Sciatic nerve (tissue), 2 donors: Measurements from ENCODE around the gene RASSF5. TPM values are rescaled to one million over a fixed set of nuclear protein-coding genes. Genes with fewer than 3 reads are reported as not detected.

ENCODE experiments used
- ATAC-seq: fragments of 200-7000 bp; cut with Tn5 transposase; one replicate; pipeline ENCODE4 v1.9.1; 2020; ENCODE audit warnings: mild to moderate bottlenecking, moderate library complexity
- DNase-seq: peaks from one replicate; pipeline ENCODE4 v3.0.0-alpha.2; 2020; ENCODE audit warnings: low spot score
- intact Hi-C: fragments of 100-400 bp; cut with DNase I; formaldehyde crosslinking; loops from one replicate; pipeline ENCODE4 v1.14.2; 2022
- total RNA-seq: library from RNA; stranded (reverse); fragmentation: NEBNext Ultra II Directional; extraction: Animal tissue kit (Norgen Biotek cat#: 25700); gene quantifications from one replicate; pipeline ENCODE4 v1.2.1, GENCODE V29; 2021
- donor health status: DM: no; HTN: no; CAD: no.
- donor health status: DM: no; HTN: no; CAD: no.

RASSF5 gene
- total RNA-seq, 1 donor from 2014 or later: 53.0 TPM

- DNase-seq (no peak), ATAC-seq (no peak)
- intact Hi-C loops: loop anchor here (5.0 kb wide), 1 partner anchor 94 kb away; no protein-coding TSS in a partner anchor
Measured at GRCh38 chr1:206493279-206493678, 14.1 kb upstream of the RASSF5 start.

DNA sequence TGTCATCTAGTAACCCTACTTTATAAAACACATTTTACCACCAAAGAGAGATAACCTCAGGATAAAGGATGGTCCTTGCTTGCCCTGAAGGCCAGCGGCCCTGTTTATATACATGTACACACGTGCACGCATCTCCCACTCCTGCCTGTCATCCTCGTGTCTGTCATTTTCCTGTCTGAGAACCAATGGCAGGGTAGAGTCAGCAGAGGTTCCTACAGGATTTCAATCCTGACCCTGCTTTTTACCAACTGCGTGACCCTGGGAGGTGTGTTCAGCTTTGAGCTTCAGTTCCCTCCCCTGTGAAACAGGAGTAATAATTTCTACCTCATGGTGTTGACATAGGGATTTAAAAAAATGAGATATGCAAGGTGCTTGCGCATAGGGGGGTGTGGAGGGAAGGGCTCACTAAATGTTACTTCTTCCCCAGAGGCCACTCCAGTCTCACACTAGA lies 12.3 kb upstream of the RASSF5 start:
- no peak for DNase-seq
- ATAC-seq: peak; percentile 2
- intact Hi-C loops: no loop called here

DNA sequence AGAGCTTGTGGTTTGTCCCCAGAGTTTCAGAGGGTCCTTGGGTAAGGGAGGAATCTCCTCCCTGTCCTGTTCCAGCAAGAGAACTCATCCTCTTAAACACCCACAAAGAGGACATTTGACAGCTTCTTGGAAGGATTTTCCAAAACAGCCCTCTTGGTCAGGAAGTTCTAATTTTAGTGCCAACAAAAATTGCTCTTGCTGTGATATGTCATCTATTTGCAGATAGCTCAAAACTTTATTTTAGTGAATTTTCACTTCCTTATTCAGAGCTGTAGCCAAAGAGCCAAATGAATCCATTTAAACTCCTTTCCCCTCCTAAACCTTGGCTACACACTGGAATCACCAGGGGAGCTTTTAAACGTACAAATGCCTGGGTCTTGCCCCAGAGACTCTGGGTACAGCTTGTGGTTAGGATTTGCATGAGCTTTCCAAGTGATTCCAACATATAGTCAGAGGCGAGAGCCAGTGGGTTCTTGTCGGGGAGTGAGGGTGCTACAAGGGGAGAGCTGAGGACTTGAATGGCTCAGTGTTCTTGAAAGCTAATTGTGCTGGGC lies 11.8 kb upstream of the RASSF5 start:
- no peak for DNase-seq
- ATAC-seq: peak; percentile 40
- intact Hi-C loops: no loop called here

GRCh38 chr1:206496131-206496793 lies 11.1 kb upstream of the RASSF5 start:
- ATAC-seq (no peak), DNase-seq (no peak)
- intact Hi-C loops: no loop called here

GRCh38 chr1:206497363-206497762 lies 10.0 kb upstream of the RASSF5 start:
- DNase-seq: no peak
- intact Hi-C loops: no loop called here
- ATAC-seq: no peak

DNA sequence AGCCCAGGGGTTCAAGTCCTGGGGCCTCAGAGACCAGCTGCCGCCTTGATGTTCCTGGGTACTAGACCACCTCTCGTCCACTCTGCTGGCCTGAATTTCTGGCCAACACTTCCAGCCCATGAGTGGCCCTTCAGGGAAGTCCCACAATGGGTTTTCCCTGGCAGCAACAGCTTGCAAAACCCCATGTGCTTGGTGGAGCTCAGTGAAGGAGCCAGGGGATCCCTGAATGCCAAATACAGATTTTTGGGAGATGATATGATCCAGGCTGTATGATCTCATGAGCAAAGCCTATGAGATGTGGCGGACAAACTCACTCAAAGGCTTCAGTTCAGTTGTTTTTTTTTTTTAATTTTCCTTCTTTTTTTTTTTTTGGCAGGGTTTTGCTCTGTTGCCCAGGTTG lies 9.6 kb upstream of the RASSF5 start:
- ATAC-seq (no peak), DNase-seq (no peak)
- intact Hi-C loops: no loop called here

GRCh38 chr1:206498685-206499084 lies 8.6 kb upstream of the RASSF5 start:
- no peak for DNase-seq
- ATAC-seq: no peak
- intact Hi-C loops: no loop called here

DNA sequence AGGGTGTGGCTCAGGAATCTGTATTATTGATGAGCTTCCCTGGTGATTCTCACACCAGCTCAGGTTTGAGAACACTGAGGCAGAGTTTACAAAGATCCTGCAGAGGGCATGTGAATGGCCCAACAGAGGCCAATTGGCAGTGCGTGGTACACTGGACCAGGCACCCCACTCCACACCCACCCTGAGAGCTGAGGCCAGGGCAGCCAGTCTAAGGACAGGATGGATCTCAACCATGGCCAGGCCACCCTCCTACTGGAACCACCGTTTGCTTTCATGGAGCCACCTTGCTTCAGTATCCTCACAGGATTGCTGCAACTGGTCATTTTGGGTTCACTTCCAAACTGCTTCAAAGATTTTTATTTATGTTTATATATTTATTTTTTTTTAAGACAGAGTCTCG lies 7.3 kb upstream of the RASSF5 start:
- intact Hi-C loops: no loop called here
- ATAC-seq (no peak), DNase-seq (no peak)

DNA sequence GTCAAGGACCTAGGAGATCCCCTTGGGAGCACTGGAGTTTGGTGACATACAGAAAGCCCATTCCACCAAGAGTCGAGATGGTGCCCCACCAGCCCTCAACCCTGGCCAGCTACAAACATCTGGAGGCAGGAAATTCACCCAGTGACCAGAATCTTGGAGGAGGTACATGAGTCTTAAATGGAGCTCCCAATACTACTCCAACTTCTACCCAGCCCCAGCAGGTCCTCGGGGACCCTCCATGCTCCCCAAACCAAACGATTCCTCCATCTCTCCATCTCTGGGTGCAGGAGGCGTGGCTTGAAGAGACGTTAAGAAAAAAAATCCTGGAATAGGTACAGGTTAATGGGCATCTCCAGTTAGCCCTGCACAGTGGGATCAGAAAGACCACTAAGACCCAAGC lies 5.5 kb upstream of the RASSF5 start:
- DNase-seq: no peak
- ATAC-seq: no peak
- intact Hi-C loops: no loop called here

GRCh38 chr1:206502403-206502802 lies 4.9 kb upstream of the RASSF5 start:
- DNase-seq (no peak), ATAC-seq (no peak)

DNA sequence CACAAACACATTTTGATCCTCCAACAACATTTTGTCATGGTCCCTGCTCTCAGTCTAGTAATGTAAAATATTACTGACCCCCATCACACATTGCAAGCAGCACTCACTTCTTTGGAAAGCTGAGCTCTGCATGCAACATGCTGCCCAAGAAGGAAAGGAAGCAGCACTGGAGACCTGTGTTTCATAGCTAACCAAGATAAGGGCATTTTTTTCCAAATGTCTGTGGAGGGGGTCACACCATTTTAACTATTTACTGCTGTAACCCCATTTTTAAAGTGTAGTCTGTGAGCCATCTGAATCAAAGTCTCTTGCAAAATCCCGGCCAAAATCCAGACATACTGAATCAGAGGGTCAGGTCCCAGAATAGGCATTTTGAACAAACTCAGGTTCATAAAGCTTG lies 4.5 kb upstream of the RASSF5 start:
- intact Hi-C loops: no loop called here
- DNase-seq (no peak), ATAC-seq (no peak)

More at GRCh38 chr1:206502403-206502802, 4.9 kb upstream of the RASSF5 start:
- intact Hi-C loops: no loop called here

- ATAC-seq: peak; percentile 21
- DNase-seq: no peak
- intact Hi-C loops: no loop called here
Measured at GRCh38 chr1:206503591-206504362, 3.6 kb upstream of the RASSF5 start.

DNA sequence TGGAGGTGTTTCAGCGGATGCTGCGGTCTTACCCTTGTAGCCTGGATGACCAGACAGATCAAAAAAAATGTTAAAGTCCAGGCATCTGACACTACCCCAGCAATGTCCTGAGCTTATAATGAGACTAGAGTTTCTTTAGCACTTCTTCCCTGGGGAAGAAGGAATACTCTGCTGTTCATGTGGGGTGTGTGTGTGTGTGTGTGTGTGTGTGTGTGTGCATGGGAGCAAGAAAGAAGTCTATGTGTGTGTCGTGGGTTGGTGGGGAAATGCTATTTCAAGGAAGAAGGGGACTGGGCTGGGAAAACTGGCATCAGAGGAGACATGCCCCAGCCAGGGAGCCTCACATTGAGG lies 3.0 kb upstream of the RASSF5 start:
- no peak for ATAC-seq
- no peak for DNase-seq
- intact Hi-C loops: no loop called here

DNA sequence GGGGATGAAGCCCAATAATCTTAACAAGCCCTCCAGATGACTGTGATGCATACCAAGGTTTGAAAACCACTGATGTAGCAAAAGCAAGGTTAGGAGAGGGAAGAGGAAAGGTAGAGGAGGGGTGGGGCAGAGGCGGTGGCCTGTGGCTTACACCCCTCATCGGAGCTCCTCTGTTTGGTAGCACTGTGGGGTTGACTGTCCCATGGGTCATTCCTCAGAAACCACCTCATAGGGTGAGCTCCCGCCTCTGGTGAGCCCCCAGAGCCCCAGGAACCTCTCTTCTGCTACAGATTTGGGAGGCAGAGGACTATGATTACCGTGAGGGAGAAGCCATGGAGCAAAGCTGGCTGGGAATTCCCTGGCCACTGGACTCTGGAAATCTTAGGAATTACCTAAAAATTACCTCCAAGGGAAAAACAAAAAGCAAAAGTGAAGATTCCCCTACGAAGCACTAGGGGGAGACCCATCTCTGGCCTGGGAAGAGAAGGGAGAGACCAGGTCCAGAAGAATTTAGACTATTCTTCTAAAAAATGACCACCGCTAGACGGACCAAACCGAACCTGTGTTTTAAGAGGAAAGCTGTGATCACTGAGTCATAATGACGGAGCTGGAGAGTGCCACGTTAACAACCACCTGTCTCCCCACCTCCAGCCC lies 1.5 kb upstream of the RASSF5 start:
- intact Hi-C loops: no loop called here
- DNase-seq: no peak
- ATAC-seq: no peak

- DNase-seq (no peak), ATAC-seq (peak; percentile 37)
- intact Hi-C loops: no loop called here
Measured at GRCh38 chr1:206506405-206507283, 687 bp upstream of the RASSF5 start.

GRCh38 chr1:206508130-206508889 lies 979 bp downstream of the RASSF5 start:
- peak; percentile 2 for ATAC-seq
- intact Hi-C loops: no loop called here
- DNase-seq: no peak

- peak; percentile 18 for ATAC-seq
- intact Hi-C loops: no loop called here
- no peak for DNase-seq
Measured at GRCh38 chr1:206508956-206509355, 1.6 kb downstream of the RASSF5 start.

DNA sequence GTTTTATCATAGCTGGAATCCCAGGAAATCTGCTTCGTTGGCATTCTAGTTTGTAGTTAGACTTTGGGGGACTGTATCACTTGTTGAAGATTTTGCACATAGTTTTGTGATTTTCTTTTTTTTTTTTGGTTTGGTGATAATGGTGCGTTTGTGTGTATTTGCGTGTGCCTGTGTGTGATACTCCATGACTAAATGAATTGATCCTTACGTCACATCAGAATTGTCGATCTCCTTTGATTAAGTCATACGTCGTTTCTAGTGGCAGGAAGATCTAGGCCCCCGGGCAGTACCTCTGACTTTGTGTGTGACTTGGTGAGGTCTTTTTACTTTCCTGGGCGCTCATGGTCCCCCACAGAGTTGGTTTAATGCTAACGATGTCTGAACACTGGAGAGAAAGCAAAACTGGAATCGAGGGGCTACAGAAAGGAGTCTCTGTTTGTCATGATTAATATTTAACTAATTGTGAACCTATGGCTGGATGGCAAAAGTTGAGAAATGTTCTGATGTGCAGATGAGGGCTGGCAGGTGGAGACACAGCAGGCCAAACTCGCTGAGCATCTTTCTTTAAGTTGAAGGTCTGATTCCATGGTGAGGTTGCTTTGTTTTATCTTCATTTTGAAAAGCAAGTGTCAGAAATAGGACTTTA lies 2.4 kb downstream of the RASSF5 start:
- no peak for DNase-seq
- intact Hi-C loops: no loop called here

More for the DNA sequence above, 2.4 kb downstream of the RASSF5 start:
- no peak for ATAC-seq
